Loucy (cell line): ENCODE measurements around the gene NFKB1.

ENCODE experiments used
- EZH2phosphoT487 ChIP-seq: fragments of 200-600 bp; IDR thresholded peaks from 2 replicates; pipeline ENCODE4 v1.6.1; 2018; ENCODE audit warnings: antibody characterized with exemption, mild to moderate bottlenecking, moderate library complexity, borderline replicate concordance
- TF ChIP-seq, protein P1 (sequence below): fragments of 200-600 bp; sonication (generic); conservative IDR thresholded peaks from 2 replicates; pipeline ENCODE4 v1.5.1; 2014; ENCODE audit warnings: mild to moderate bottlenecking, antibody characterized with exemption, low read length

DNA sequence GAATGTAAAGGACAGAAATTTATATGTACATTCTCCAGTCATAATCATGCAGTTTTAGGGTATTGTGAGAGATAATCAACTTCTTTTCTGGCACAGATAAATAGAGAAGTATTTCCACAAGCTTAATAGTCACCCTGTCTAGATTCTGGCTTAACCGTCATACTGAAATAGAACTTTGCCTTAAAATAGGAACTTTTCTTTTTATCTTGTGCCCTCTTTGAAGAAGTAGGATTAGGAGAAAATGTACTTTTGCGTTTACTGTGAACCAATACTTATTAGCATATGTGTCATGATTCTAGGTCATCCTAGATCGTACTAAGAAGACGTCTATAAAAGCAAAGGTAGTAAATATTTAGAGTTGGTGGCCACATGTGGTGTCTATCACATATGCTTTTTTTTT, 95.4 kb downstream of the NFKB1 start:
- TF ChIP-seq, protein P1, sequence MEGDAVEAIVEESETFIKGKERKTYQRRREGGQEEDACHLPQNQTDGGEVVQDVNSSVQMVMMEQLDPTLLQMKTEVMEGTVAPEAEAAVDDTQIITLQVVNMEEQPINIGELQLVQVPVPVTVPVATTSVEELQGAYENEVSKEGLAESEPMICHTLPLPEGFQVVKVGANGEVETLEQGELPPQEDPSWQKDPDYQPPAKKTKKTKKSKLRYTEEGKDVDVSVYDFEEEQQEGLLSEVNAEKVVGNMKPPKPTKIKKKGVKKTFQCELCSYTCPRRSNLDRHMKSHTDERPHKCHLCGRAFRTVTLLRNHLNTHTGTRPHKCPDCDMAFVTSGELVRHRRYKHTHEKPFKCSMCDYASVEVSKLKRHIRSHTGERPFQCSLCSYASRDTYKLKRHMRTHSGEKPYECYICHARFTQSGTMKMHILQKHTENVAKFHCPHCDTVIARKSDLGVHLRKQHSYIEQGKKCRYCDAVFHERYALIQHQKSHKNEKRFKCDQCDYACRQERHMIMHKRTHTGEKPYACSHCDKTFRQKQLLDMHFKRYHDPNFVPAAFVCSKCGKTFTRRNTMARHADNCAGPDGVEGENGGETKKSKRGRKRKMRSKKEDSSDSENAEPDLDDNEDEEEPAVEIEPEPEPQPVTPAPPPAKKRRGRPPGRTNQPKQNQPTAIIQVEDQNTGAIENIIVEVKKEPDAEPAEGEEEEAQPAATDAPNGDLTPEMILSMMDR, result no peak
- no peak for TF ChIP-seq EZH2phosphoT487
